Natural killer cell treated with Interleukin-12 subunit alpha and Interleukin-12 subunit beta and Interleukin-15 and Interleukin-18, amount 100 ng/mL, for 72 hours (primary cell): ENCODE measurements around the gene RIF1. TPM values are rescaled to one million over a fixed set of nuclear protein-coding genes. Genes with fewer than 3 reads are reported as not detected.

Source experiments
- ATAC-seq, 2 donors: fragments of 150-1000 bp; cut with Tn5 transposase in 1 of 2; sonication (Bioruptor Pico), chemical (Tn5 transposase) in 1 of 2; 2 replicates each; pipeline ENCODE4 v1.10.0; 2021
- DNase-seq: peaks from one replicate; pipeline ENCODE4 v3.0.0; 2022; ENCODE audit warnings: low spot score
- H3K27ac Mint-ChIP-seq, 2 donors: 1 replicate in 1 of 2; 2 replicates in 1 of 2; pipeline ENCODE4 v1.8.0; 2022; ENCODE audit warnings: mixed read lengths in 2 of 2, mild to moderate bottlenecking in 1 of 2, moderate library complexity in 1 of 2
- H3K27me3 Mint-ChIP-seq, 2 donors: 1 replicate in 1 of 2; 2 replicates in 1 of 2; pipeline ENCODE4 v1.8.0; 2022; ENCODE audit warnings: mixed read lengths in 2 of 2
- H3K36me3 Mint-ChIP-seq: one replicate; pipeline ENCODE4 v1.8.0; 2022; ENCODE audit warnings: mixed read lengths
- H3K4me1 Mint-ChIP-seq, 2 donors: 1 replicate in 1 of 2; 2 replicates in 1 of 2; pipeline ENCODE4 v1.8.0; 2022; ENCODE audit warnings: low read depth in 2 of 2, mixed read lengths in 2 of 2, mild to moderate bottlenecking in 1 of 2
- H3K4me3 Mint-ChIP-seq: one replicate; pipeline ENCODE4 v1.8.0; 2022; ENCODE audit warnings: mixed read lengths
- H3K9me3 Mint-ChIP-seq: 2 replicates; pipeline ENCODE4 v1.8.0; 2022; ENCODE audit warnings: mixed read lengths
- total RNA-seq, 2 donors: library from RNA; stranded (reverse); gene quantifications; one replicate each; pipeline ENCODE4 v1.2.3, GENCODE V29; 2022

RIF1 gene
- total RNA-seq, 2 donors from 2014 or later, result 68.1 to 83.7 TPM

GRCh38 chr2:151465771-151466170 lies 56.1 kb downstream of the RIF1 start:
- no peak for DNase-seq
- no peak for ATAC-seq
- H3K27me3 Mint-ChIP-seq, result no peaks in the 10 kb centered on the region
- H3K36me3 Mint-ChIP-seq, result peaks cover 53% of the 10 kb centered on the region
- H3K27ac Mint-ChIP-seq, result no peak overlapping the region
- H3K4me3 Mint-ChIP-seq, result no peak overlapping the region
- H3K4me1 Mint-ChIP-seq, result peaks cover 3 to 6% of the 10 kb centered on the region in 2 donors
- no peaks in the 10 kb centered on the region for H3K9me3 Mint-ChIP-seq

GRCh38 chr2:151470556-151470955 lies 60.9 kb downstream of the RIF1 start:
- H3K4me1 Mint-ChIP-seq, result peaks cover 0 to 2% of the 10 kb centered on the region in 2 donors
- no peak for DNase-seq
- H3K27ac Mint-ChIP-seq, result no peak overlapping the region
- H3K27me3 Mint-ChIP-seq, result no peaks in the 10 kb centered on the region
- H3K9me3 Mint-ChIP-seq, result no peaks in the 10 kb centered on the region
- no peak for ATAC-seq
- peaks cover 43% of the 10 kb centered on the region for H3K36me3 Mint-ChIP-seq
- no peak overlapping the region for H3K4me3 Mint-ChIP-seq

GRCh38 chr2:151472966-151473365 lies 63.3 kb downstream of the RIF1 start:
- Mint-ChIP-seq H3K9me3 (no peaks in the 10 kb centered on the region), H3K27me3 (no peaks in the 10 kb centered on the region), H3K36me3 (peaks cover 38% of the 10 kb centered on the region), H3K27ac (no peak overlapping the region), H3K4me3 (no peak overlapping the region), H3K4me1 (peaks cover 0 to 2% of the 10 kb centered on the region in 2 donors)
- DNase-seq (no peak), ATAC-seq (no peak)

- no peaks in the 10 kb centered on the region for H3K27me3 Mint-ChIP-seq
- H3K4me3 Mint-ChIP-seq, result no peak overlapping the region
- H3K27ac Mint-ChIP-seq, result no peak overlapping the region
- peaks cover 28% of the 10 kb centered on the region for H3K36me3 Mint-ChIP-seq
- DNase-seq (no peak), ATAC-seq (no peak)
- peaks cover 0 to 4% of the 10 kb centered on the region in 2 donors for H3K4me1 Mint-ChIP-seq
- H3K9me3 Mint-ChIP-seq, result no peaks in the 10 kb centered on the region
Measured at GRCh38 chr2:151475071-151475470, 65.4 kb downstream of the RIF1 start.

GRCh38 chr2:151476287-151476686 lies 66.6 kb downstream of the RIF1 start:
- Mint-ChIP-seq H3K4me1 (peaks cover 0 to 7% of the 10 kb centered on the region in 2 donors), H3K27ac (no peak overlapping the region), H3K9me3 (no peaks in the 10 kb centered on the region), H3K36me3 (peaks cover 20% of the 10 kb centered on the region), H3K27me3 (no peaks in the 10 kb centered on the region), H3K4me3 (no peak overlapping the region)
- no peak for DNase-seq
- ATAC-seq, result no peak

GRCh38 chr2:151478011-151478410 lies 68.3 kb downstream of the RIF1 start:
- Mint-ChIP-seq H3K36me3 (peaks cover 12% of the 10 kb centered on the region), H3K4me3 (no peak overlapping the region), H3K9me3 (no peaks in the 10 kb centered on the region), H3K4me1 (peaks cover 0 to 5% of the 10 kb centered on the region in 2 donors), H3K27ac (no peak overlapping the region), H3K27me3 (no peaks in the 10 kb centered on the region)
- DNase-seq, result no peak
- ATAC-seq, result no peak

- no peak for DNase-seq
- Mint-ChIP-seq H3K9me3 (no peaks in the 10 kb centered on the region), H3K4me1 (peaks cover 13 to 15% of the 10 kb centered on the region in 2 donors), H3K27me3 (no peaks in the 10 kb centered on the region), H3K4me3 (peak overlapping the region; percentile 10), H3K27ac (peak overlapping the region in 1 of 2 donors; percentile 60), H3K36me3 (peaks cover 19% of the 10 kb centered on the region)
- peak in 1 of 2 donors; percentile 75 for ATAC-seq
Measured at GRCh38 chr2:151481744-151482143, 72.0 kb downstream of the RIF1 start.

- Mint-ChIP-seq H3K4me3 (peak overlapping the region; percentile 10), H3K27ac (peak overlapping the region in 1 of 2 donors; percentile 60), H3K4me1 (peaks cover 13 to 15% of the 10 kb centered on the region in 2 donors), H3K27me3 (no peaks in the 10 kb centered on the region), H3K36me3 (peaks cover 19% of the 10 kb centered on the region), H3K9me3 (no peaks in the 10 kb centered on the region)
- ATAC-seq (no peak), DNase-seq (no peak)
Measured at GRCh38 chr2:151482171-151482725, 72.5 kb downstream of the RIF1 start.

GRCh38 chr2:151483546-151483945 lies 73.8 kb downstream of the RIF1 start:
- H3K36me3 Mint-ChIP-seq, result peaks cover 19% of the 10 kb centered on the region
- peaks cover 13 to 15% of the 10 kb centered on the region in 2 donors for H3K4me1 Mint-ChIP-seq
- ATAC-seq (no peak), DNase-seq (no peak)
- no peak overlapping the region for H3K27ac Mint-ChIP-seq
- H3K27me3 Mint-ChIP-seq, result no peaks in the 10 kb centered on the region
- H3K9me3 Mint-ChIP-seq, result no peaks in the 10 kb centered on the region
- no peak overlapping the region for H3K4me3 Mint-ChIP-seq

- no peak for DNase-seq
- H3K4me3 Mint-ChIP-seq, result no peak overlapping the region
- H3K4me1 Mint-ChIP-seq, result peaks cover 13 to 15% of the 10 kb centered on the region in 2 donors
- peaks cover 19% of the 10 kb centered on the region for H3K36me3 Mint-ChIP-seq
- ATAC-seq, result no peak
- H3K27me3 Mint-ChIP-seq, result no peaks in the 10 kb centered on the region
- no peaks in the 10 kb centered on the region for H3K9me3 Mint-ChIP-seq
- no peak overlapping the region for H3K27ac Mint-ChIP-seq
Measured at GRCh38 chr2:151484100-151484499, 74.4 kb downstream of the RIF1 start.

- H3K9me3 Mint-ChIP-seq, result no peaks in the 10 kb centered on the region
- peak overlapping the region in 1 of 2 donors; percentile 2 for H3K27ac Mint-ChIP-seq
- no peaks in the 10 kb centered on the region for H3K27me3 Mint-ChIP-seq
- H3K4me1 Mint-ChIP-seq, result peaks cover 10 to 13% of the 10 kb centered on the region in 2 donors
- peaks cover 14% of the 10 kb centered on the region for H3K36me3 Mint-ChIP-seq
- no peak for DNase-seq
- ATAC-seq, result peak in 1 of 2 donors; percentile 63
- no peak overlapping the region for H3K4me3 Mint-ChIP-seq
Measured at GRCh38 chr2:151486053-151486452, 76.4 kb downstream of the RIF1 start.

GRCh38 chr2:151490276-151490675 lies 80.6 kb downstream of the RIF1 start:
- Mint-ChIP-seq H3K4me3 (no peak overlapping the region), H3K27ac (no peak overlapping the region), H3K4me1 (peaks cover 10 to 12% of the 10 kb centered on the region in 2 donors), H3K9me3 (no peaks in the 10 kb centered on the region), H3K27me3 (no peaks in the 10 kb centered on the region), H3K36me3 (peaks cover 12% of the 10 kb centered on the region)
- ATAC-seq, result no peak
- DNase-seq, result no peak

GRCh38 chr2:151491496-151491895 lies 81.8 kb downstream of the RIF1 start:
- Mint-ChIP-seq H3K4me1 (no peaks in the 10 kb centered on the region), H3K4me3 (no peak overlapping the region), H3K9me3 (no peaks in the 10 kb centered on the region), H3K27me3 (no peaks in the 10 kb centered on the region), H3K36me3 (peaks cover 5% of the 10 kb centered on the region), H3K27ac (no peak overlapping the region)
- DNase-seq (no peak), ATAC-seq (no peak)

- DNase-seq (no peak), ATAC-seq (no peak)
- peaks cover 10% of the 10 kb centered on the region for H3K36me3 Mint-ChIP-seq
- no peaks in the 10 kb centered on the region for H3K9me3 Mint-ChIP-seq
- no peaks in the 10 kb centered on the region for H3K27me3 Mint-ChIP-seq
- no peaks in the 10 kb centered on the region for H3K4me1 Mint-ChIP-seq
- H3K4me3 Mint-ChIP-seq, result no peak overlapping the region
- no peak overlapping the region for H3K27ac Mint-ChIP-seq
Measured at GRCh38 chr2:151498178-151498577, 88.5 kb downstream of the RIF1 start.

- Mint-ChIP-seq H3K27me3 (no peaks in the 10 kb centered on the region), H3K27ac (no peak overlapping the region), H3K4me3 (no peak overlapping the region), H3K36me3 (no peaks in the 10 kb centered on the region), H3K9me3 (no peaks in the 10 kb centered on the region), H3K4me1 (no peaks in the 10 kb centered on the region)
- ATAC-seq, result no peak
- no peak for DNase-seq
Measured at GRCh38 chr2:151506170-151506569, 96.5 kb downstream of the RIF1 start.
